SU-DHL-6 (cell line): ENCODE measurements around the gene NT5C2.

Experiments
- CTCF ChIP-seq: fragments of 200-600 bp; sonication (generic); IDR thresholded peaks from one replicate; pipeline ENCODE4 v1.5.1; 2017; ENCODE audit warnings: antibody characterized with exemption, mild to moderate bottlenecking, low read length, moderate library complexity; ENCODE audit not compliant: insufficient read depth, poor library complexity, severe bottlenecking
- EZH2phosphoT487 ChIP-seq: fragments of 200-600 bp; sonication (generic), shearing (Covaris generic); conservative IDR thresholded peaks from 2 replicates; pipeline ENCODE4 v1.6.1; 2018; ENCODE audit warnings: mild to moderate bottlenecking, antibody characterized with exemption, low read length, moderate library complexity, mixed read lengths

GRCh38 chr10:103204353-103205255, 11.5 kb upstream of the NT5C2 start:
- TF ChIP-seq CTCF = no peak
- TF ChIP-seq EZH2phosphoT487 = no peak
